Activated naive CD4-positive, alpha-beta T cell treated with anti-CD3 and anti-CD28 coated beads, Interleukin-2, amount 10 ng/mL, durations not matched to agents 5 hours and 36 hours (primary cell): ENCODE measurements around the gene LETMD1. TPM values are rescaled to one million over a fixed set of nuclear protein-coding genes. Genes with fewer than 3 reads are reported as not detected.

ENCODE experiments used
- total RNA-seq, 2 experiments: library from RNA; stranded (reverse); gene quantifications; one replicate each; pipeline ENCODE4 v1.2.3, GENCODE V29; 2021

LETMD1 gene, protein sequence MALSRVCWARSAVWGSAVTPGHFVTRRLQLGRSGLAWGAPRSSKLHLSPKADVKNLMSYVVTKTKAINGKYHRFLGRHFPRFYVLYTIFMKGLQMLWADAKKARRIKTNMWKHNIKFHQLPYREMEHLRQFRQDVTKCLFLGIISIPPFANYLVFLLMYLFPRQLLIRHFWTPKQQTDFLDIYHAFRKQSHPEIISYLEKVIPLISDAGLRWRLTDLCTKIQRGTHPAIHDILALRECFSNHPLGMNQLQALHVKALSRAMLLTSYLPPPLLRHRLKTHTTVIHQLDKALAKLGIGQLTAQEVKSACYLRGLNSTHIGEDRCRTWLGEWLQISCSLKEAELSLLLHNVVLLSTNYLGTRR
- total RNA-seq: 10 to 100 TPM; 73.7 to 75.2 TPM

DNA sequence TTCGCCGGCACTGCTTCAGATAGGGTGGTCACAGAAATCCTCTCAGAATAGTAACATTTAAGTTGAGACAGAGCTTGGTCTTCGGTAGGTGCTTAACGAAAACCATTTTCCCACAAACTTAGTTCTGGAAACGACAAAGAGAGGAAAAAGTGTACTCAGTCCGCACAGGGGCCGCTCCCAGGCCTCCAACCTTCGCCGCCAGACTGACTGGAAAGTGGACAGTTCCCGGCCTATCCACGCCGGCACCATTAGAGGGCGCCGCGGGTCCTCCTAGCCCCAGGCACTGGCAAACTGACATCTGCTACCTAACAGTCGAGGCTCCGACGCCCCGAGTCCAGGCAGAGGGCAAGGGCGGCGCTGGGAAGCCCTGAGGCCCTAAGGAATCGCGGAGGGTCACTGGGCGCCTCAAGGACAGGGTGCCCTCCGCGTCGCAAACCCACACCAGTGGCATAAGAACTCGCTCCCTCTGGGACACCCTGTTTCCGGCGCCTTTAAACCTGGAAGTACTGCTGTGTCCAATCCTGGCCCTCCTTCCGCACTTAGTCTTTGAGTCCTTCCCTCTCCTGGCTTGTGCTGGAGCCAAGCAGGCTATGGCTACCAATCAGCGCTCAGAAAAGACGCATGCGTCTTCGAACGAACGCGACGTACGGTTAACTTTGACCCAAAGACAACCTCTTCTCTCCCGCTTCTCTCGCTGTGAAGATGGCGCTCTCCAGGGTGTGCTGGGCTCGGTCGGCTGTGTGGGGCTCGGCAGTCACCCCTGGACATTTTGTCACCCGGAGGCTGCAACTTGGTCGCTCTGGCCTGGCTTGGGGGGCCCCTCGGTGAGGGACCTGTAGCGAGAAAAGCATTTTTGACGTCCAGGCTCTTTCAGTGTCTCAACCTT is at the start of gene LETMD1:
TSS of gene LETMD1 (plus strand) at position 673 of the 886 bp plus-strand sequence. CDS start at position 703, 30 bp downstream.

DNA sequence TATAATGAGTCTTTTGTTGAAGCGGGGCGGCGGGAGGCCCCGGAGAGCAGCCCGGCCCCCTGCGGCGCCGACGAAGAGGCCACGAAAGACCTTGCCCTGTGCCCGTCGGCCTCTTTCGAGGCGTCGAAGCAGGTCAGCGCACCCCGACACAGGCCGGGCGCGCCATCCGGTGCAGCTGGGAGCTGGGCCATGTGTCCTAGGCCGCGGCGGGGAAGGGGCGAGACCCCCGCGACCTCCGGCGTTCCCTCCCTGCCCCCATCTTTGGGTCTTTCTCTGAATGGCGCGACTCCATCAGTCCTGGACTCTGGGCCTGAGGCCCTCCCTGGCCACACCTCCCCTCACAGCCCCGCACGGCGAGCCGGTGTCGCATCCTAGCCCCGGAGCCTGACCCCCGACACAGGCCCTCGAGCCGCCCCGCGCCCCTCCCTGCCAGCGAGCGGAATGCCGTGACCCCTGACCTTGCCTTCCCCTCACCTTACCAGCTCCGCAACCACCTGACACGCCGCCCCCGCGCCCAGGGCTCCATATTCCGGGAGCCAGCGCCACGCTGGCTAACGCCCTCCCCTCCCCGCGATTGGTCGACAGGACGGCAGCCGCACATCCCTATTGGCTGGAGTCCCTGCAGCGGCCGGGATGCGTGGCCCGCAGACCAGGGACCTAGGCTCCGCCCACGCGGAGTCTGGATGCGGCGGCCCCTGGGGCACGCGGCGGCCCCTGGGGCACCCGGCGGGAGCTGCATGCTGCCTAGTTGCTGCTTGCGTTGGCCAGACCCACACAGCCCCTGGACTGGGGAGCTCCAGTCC is 22.1 kb upstream of the LETMD1 start, which contains the start of gene SLC11A2:
TSS of gene SLC11A2 (minus strand) at position 549 of the 803 bp plus-strand sequence. CDS start 15,656 bp downstream, outside the sequence.

GRCh38 chr12:51083126-51083833 is 35.2 kb downstream of the LETMD1 start, which contains the start of gene CSRNP2:
CSRNP2 (minus strand) TSS chr12:51083596; CDS start chr12:51076561, 7,035 bp downstream.

Other genes starting within 250 kb of the LETMD1 start
- not detected for gene TMPRSS12, start 205.4 kb upstream of the LETMD1 start, total RNA-seq
- gene HIGD1C, start 95.8 kb upstream of the LETMD1 start, total RNA-seq: not detected
- gene SLC11A2, start 21.9 kb upstream of the LETMD1 start, total RNA-seq: 10 to 100 TPM; 35.0 to 38.9 TPM
- 10 to 100 TPM; 13.7 to 17.5 TPM for gene CSRNP2, start 35.3 kb downstream of the LETMD1 start, total RNA-seq
- 10 to 100 TPM; 33.6 to 37.9 TPM for gene TFCP2, start 124.8 kb downstream of the LETMD1 start, total RNA-seq
- 1 to 10 TPM; 3.7 to 5.8 TPM for gene POU6F1, start 169.7 kb downstream of the LETMD1 start, total RNA-seq
- gene DAZAP2, start 190.5 kb downstream of the LETMD1 start, total RNA-seq: 100 to 1,000 TPM; 232 to 242 TPM
- 1 to 10 TPM; 2.6 to 3.1 TPM for gene SMAGP, start 222.1 kb downstream of the LETMD1 start, total RNA-seq